Vagina (tissue), 2 donors: ENCODE measurements around the gene RNF11.

ENCODE experiments used
- POLR2AphosphoS5 ChIP-seq, 2 donors: sonication (generic); formaldehyde crosslinking; IDR thresholded peaks; one replicate each; pipeline ENCODE4 v1.9.0; 2017; ENCODE audit warnings: antibody characterized with exemption in 2 of 2, mild to moderate bottlenecking in 2 of 2, low read depth in 1 of 2; ENCODE audit not compliant: insufficient read depth in 1 of 2
- TF ChIP-seq, protein P1 (sequence below), 3 experiments: fragments of 450-650 bp in 2 of 3; fragments of 200-600 bp in 1 of 3; sonication (generic) in 1 of 3; IDR thresholded peaks; one replicate each; pipeline ENCODE4 v1.5.1; 2017 to 2019; ENCODE audit warnings: antibody characterized with exemption in 3 of 3, mild to moderate bottlenecking in 2 of 3, moderate library complexity in 2 of 3

- TF ChIP-seq, protein P1, sequence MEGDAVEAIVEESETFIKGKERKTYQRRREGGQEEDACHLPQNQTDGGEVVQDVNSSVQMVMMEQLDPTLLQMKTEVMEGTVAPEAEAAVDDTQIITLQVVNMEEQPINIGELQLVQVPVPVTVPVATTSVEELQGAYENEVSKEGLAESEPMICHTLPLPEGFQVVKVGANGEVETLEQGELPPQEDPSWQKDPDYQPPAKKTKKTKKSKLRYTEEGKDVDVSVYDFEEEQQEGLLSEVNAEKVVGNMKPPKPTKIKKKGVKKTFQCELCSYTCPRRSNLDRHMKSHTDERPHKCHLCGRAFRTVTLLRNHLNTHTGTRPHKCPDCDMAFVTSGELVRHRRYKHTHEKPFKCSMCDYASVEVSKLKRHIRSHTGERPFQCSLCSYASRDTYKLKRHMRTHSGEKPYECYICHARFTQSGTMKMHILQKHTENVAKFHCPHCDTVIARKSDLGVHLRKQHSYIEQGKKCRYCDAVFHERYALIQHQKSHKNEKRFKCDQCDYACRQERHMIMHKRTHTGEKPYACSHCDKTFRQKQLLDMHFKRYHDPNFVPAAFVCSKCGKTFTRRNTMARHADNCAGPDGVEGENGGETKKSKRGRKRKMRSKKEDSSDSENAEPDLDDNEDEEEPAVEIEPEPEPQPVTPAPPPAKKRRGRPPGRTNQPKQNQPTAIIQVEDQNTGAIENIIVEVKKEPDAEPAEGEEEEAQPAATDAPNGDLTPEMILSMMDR (IDR thresholded peaks at IDR 0.05) = no peak
- TF ChIP-seq POLR2AphosphoS5 (IDR thresholded peaks at IDR 0.05; ENCODE audit: insufficient read depth in 1 of 2, low read depth in 1 of 2) = no peak
Observed at GRCh38 chr1:51298322-51298705, 62.2 kb downstream of the RNF11 start.
